ENCODE data around the gene PLCL2. TPM values are rescaled to one million over a fixed set of nuclear protein-coding genes. Genes with fewer than 3 reads are reported as not detected.

Gene PLCL2
- total and polyA plus RNA-seq, 10 donors = 6.9 to 60.4 (median 41.8) TPM

- H3K4me1 ChIP-seq = peaks cover 0 to 12% (median 6%) of the 10 kb centered on the region in 6 donors
- H3K36me3 ChIP-seq = no peaks in the 10 kb centered on the region
- 74 to 86% (median 83%) methylated on average over 5 of the region's 5 CpGs for WGBS, 5 donors
- intact Hi-C loops (cut with DNase I; ENCODE audit: low total_unique reads) = no loop called here
- H3K9me3 ChIP-seq = peaks cover 0 to 8% (median 0%) of the 10 kb centered on the region in 8 donors
- no peak overlapping the region for H3K4me3 ChIP-seq
- no peak for DNase-seq
- no peaks in the 10 kb centered on the region for H3K27me3 ChIP-seq (replicated peaks in 1 of 7)
- TF ChIP-seq POLR2AphosphoS5 (IDR thresholded peaks at IDR 0.05) (no peak), POLR2A (IDR thresholded peaks at IDR 0.05) (no peak), CTCF (IDR thresholded peaks at IDR 0.05 in 8 of 11, conservative IDR thresholded peaks at IDR 0.05 in 3 of 11) (no peak)
- no peak overlapping the region for H3K27ac ChIP-seq
Measured at GRCh38 chr3:16864610-16865313, 20.0 kb upstream of the PLCL2 start.

GRCh38 chr3:16865335-16865734 lies 19.4 kb upstream of the PLCL2 start:
- intact Hi-C loops (cut with DNase I; ENCODE audit: low total_unique reads) = no loop called here
- no peaks in the 10 kb centered on the region for H3K36me3 ChIP-seq
- no peak overlapping the region for H3K4me3 ChIP-seq
- H3K9me3 ChIP-seq = peaks cover 0 to 8% (median 0%) of the 10 kb centered on the region in 8 donors
- H3K4me1 ChIP-seq = peaks cover 0 to 12% (median 6%) of the 10 kb centered on the region in 6 donors
- no peaks in the 10 kb centered on the region for H3K27me3 ChIP-seq (replicated peaks in 1 of 7)
- no peak for DNase-seq
- 95 to 100% (median 96%) methylated on average over 1 of the region's 1 CpG for WGBS, 5 donors
- TF ChIP-seq POLR2AphosphoS5 (IDR thresholded peaks at IDR 0.05) (no peak), POLR2A (IDR thresholded peaks at IDR 0.05) (no peak), CTCF (IDR thresholded peaks at IDR 0.05 in 8 of 11, conservative IDR thresholded peaks at IDR 0.05 in 3 of 11) (no peak)
- no peak overlapping the region for H3K27ac ChIP-seq

- Histone ChIP-seq H3K27me3 (replicated peaks in 1 of 7) (no peaks in the 10 kb centered on the region), H3K27ac (no peak overlapping the region), H3K9me3 (peaks cover 0 to 8% (median 0%) of the 10 kb centered on the region in 8 donors), H3K4me1 (peaks cover 0 to 12% (median 6%) of the 10 kb centered on the region in 6 donors), H3K4me3 (no peak overlapping the region), H3K36me3 (no peaks in the 10 kb centered on the region)
- WGBS, 5 donors = 12 to 23% (median 16%) methylated on average over 3 of the region's 3 CpGs
- DNase-seq = no peak
- TF ChIP-seq POLR2A (IDR thresholded peaks at IDR 0.05) (no peak), CTCF (IDR thresholded peaks at IDR 0.05 in 8 of 11, conservative IDR thresholded peaks at IDR 0.05 in 3 of 11) (no peak), POLR2AphosphoS5 (IDR thresholded peaks at IDR 0.05) (no peak)
- intact Hi-C loops (cut with DNase I; ENCODE audit: low total_unique reads) = no loop called here
Measured at GRCh38 chr3:16866571-16866970, 18.2 kb upstream of the PLCL2 start.

- no peak for TF ChIP-seq CTCF (IDR thresholded peaks at IDR 0.05 in 8 of 11, conservative IDR thresholded peaks at IDR 0.05 in 3 of 11)
- no peak for TF ChIP-seq POLR2AphosphoS5 (IDR thresholded peaks at IDR 0.05)
- no peak for TF ChIP-seq POLR2A (IDR thresholded peaks at IDR 0.05)
- no peak overlapping the region for H3K4me3 ChIP-seq
- no peaks in the 10 kb centered on the region for H3K36me3 ChIP-seq
- H3K27me3 ChIP-seq (replicated peaks in 1 of 7) = no peaks in the 10 kb centered on the region
- H3K27ac ChIP-seq = no peak overlapping the region
- intact Hi-C loops (cut with DNase I; ENCODE audit: low total_unique reads) = no loop called here
- no peaks in the 10 kb centered on the region for H3K9me3 ChIP-seq
- 93 to 100% (median 100%) methylated on average over 1 of the region's 1 CpG for WGBS, 5 donors
- H3K4me1 ChIP-seq = peaks cover 0 to 12% (median 6%) of the 10 kb centered on the region in 6 donors
- no peak for DNase-seq
Measured at GRCh38 chr3:16868513-16868912, 16.2 kb upstream of the PLCL2 start.

Measured in spleen (tissue), 11 donors.